HepG2 (cell line): ENCODE data around the gene HRH3. TPM values are rescaled to one million over a fixed set of nuclear protein-coding genes. Genes with fewer than 3 reads are reported as not detected.

Experiments used
- ATAC-seq: fragments of 200-7000 bp; cut with Tn5 transposase; 3 replicates; pipeline ENCODE4 v1.9.1; 2020; ENCODE audit warnings: mild to moderate bottlenecking, moderate library complexity
- BruUV-seq: library from RNA; stranded (reverse); fragments of 400-500 nt; replicated peaks from 2 replicates; lab custom pipeline; 2021; lab: Mats Ljungman, UMichigan
- CTCF ChIA-PET: fragments of 300-600 bp; formaldehyde crosslinking; extraction: SDS; loops from one replicate; lab custom pipeline; 2021; ENCODE audit warnings: low total read pairs, inconsistent platforms, low intra/inter-chr PET ratio; lab: Yijun Ruan, JAX
- POLR2A ChIA-PET: fragments of 350-600 bp; sonication (Branson Sonifier 250); formaldehyde crosslinking; loops from one replicate; lab custom pipeline; 2020; ENCODE audit warnings: antibody characterized with exemption, inconsistent platforms; lab: Yijun Ruan, JAX
- DNase-seq: peaks from one replicate; pipeline ENCODE4 v3.0.0-alpha.2; 2015; ENCODE audit warnings: low spot score
- FAIRE-seq: peaks from 3 replicates; lab custom pipeline; 2011; peaks lifted over from hg19 to GRCh38; lab: Jason Lieb, UNC
- H2AFZ ChIP-seq: one replicate; pipeline ENCODE4 v1.6.1; 2011; ENCODE audit warnings: low read length, inconsistent platforms
- H3K27ac ChIP-seq: fragments of 300-600 bp; 3 replicates; pipeline ENCODE4 v1.8.0; 2011; ENCODE audit warnings: mixed run types, mild to moderate bottlenecking, mixed read lengths, low read length, inconsistent platforms; ENCODE audit not compliant: insufficient read depth; ENCODE audit errors: extremely low read length
- H3K27me3 ChIP-seq, 2 experiments: fragments of 200-600 bp in 1 of 2; 2 replicates in 1 of 2; 3 replicates in 1 of 2; pipeline versions ENCODE4 v1.6.0 to v1.8.0; 2011; ENCODE audit warnings: low read length in 2 of 2, mild to moderate bottlenecking in 2 of 2, moderate library complexity in 2 of 2, inconsistent platforms in 1 of 2; ENCODE audit not compliant: insufficient read depth in 2 of 2, control insufficient read depth in 1 of 2
- H3K36me3 ChIP-seq, 2 experiments: fragments of 200-600 bp in 1 of 2; replicated peaks in 1 of 2; 2 replicates in 1 of 2; 3 replicates in 1 of 2; pipeline versions ENCODE4 v1.5.1 to v1.8.0; 2011; ENCODE audit warnings: low read length in 2 of 2, inconsistent platforms in 1 of 2; ENCODE audit not compliant: insufficient read depth in 2 of 2, control insufficient read depth in 1 of 2
- H3K4me1 ChIP-seq: 2 replicates; pipeline ENCODE4 v1.5.1; 2012; ENCODE audit warnings: low read length, inconsistent platforms; ENCODE audit not compliant: insufficient read depth
- H3K4me2 ChIP-seq: 2 replicates; pipeline ENCODE4 v1.6.0; 2011; ENCODE audit warnings: low read depth, low read length, inconsistent platforms
- H3K4me3 ChIP-seq, 3 experiments: fragments of 200-600 bp in 1 of 3; sonication (generic), shearing (Covaris generic) in 1 of 3; replicated peaks in 1 of 3; 2 replicates each; pipeline ENCODE4 v1.5.1; 2011 to 2016; ENCODE audit warnings: low read length in 3 of 3, inconsistent platforms in 2 of 3, low read depth in 2 of 3, mild to moderate bottlenecking in 2 of 3, control low read depth in 1 of 3, mixed read lengths in 1 of 3; ENCODE audit not compliant: insufficient read depth in 1 of 3
- H3K79me2 ChIP-seq: one replicate; pipeline ENCODE4 v1.6.1; 2011; ENCODE audit warnings: low read length, inconsistent platforms; ENCODE audit not compliant: insufficient read depth
- H3K9ac ChIP-seq: 2 replicates; pipeline ENCODE4 v1.6.0; 2011; ENCODE audit warnings: mild to moderate bottlenecking, low read depth, low read length, inconsistent platforms; ENCODE audit not compliant: insufficient read depth
- H3K9me3 ChIP-seq: 2 replicates; pipeline ENCODE4 v1.5.1; 2012; ENCODE audit warnings: mild to moderate bottlenecking, low read length
- H4K20me1 ChIP-seq: 2 replicates; pipeline ENCODE4 v1.6.0; 2011; ENCODE audit warnings: inconsistent platforms, mild to moderate bottlenecking, low read length, moderate library complexity; ENCODE audit not compliant: insufficient read depth
- AFF4 ChIP-seq: sonication (generic); formaldehyde crosslinking; IDR thresholded peaks from 2 replicates; pipeline ENCODE4 v1.4.0; 2020; ENCODE audit warnings: missing genetic modification reagents
- AGO2 ChIP-seq: fragments of 200-400 bp; formaldehyde crosslinking; optimal IDR thresholded peaks from 2 replicates; pipeline ENCODE3; 2017; ENCODE audit warnings: mild to moderate bottlenecking, low read depth, low read length, moderate library complexity
- CHCHD3 ChIP-seq: sonication (generic); formaldehyde crosslinking; IDR thresholded peaks from 2 replicates; pipeline ENCODE4 v1.8.0; 2022; ENCODE audit warnings: mild to moderate bottlenecking, missing genetic modification reagents, moderate library complexity
- NONO ChIP-seq, 2 experiments: fragments of 450-650 bp in 1 of 2; sonication (generic) in 1 of 2; formaldehyde crosslinking in 1 of 2; IDR thresholded peaks in 1 of 2; conservative IDR thresholded peaks in 1 of 2; 2 replicates each; pipeline versions ENCODE4 v1.6.1 to v1.8.0; 2017 to 2022; ENCODE audit warnings: mild to moderate bottlenecking in 1 of 2, missing genetic modification reagents in 1 of 2, moderate library complexity in 1 of 2
- NRL ChIP-seq: sonication (generic); formaldehyde crosslinking; IDR thresholded peaks from 2 replicates; pipeline ENCODE4 v1.5.0; 2020; ENCODE audit warnings: missing genetic modification reagents, mild to moderate bottlenecking, moderate library complexity, borderline replicate concordance
- RBFOX2 ChIP-seq: fragments of 200-400 bp; formaldehyde crosslinking; IDR thresholded peaks from 2 replicates; pipeline ENCODE4 v1.6.1; 2017; ENCODE audit warnings: low read depth, mild to moderate bottlenecking, low read length
- SKI ChIP-seq: fragments of 450-650 bp; IDR thresholded peaks from one replicate; pipeline ENCODE4 v1.6.1; 2018; ENCODE audit warnings: mild to moderate bottlenecking; ENCODE audit not compliant: partially characterized antibody
- ZFAT ChIP-seq: sonication (generic); formaldehyde crosslinking; conservative IDR thresholded peaks from 2 replicates; pipeline ENCODE4 v1.8.1; 2023; ENCODE audit warnings: missing genetic modification reagents, inconsistent platforms
- ZNF451 ChIP-seq: sonication (generic); formaldehyde crosslinking; IDR thresholded peaks from 2 replicates; pipeline ENCODE4 v1.5.0; 2020; ENCODE audit warnings: mild to moderate bottlenecking, missing genetic modification reagents
- WGBS: methylation state at CpG from one replicate; pipeline ENCODE4 v1.1.6; 2017; ENCODE audit warnings: low lambda C conversion rate; 5-methylcytosine and 5-hydroxymethylcytosine counted together
- in situ Hi-C: cut with HindIII; loops from 2 replicates; pipeline ENCODE4 v1.10.0; 2017; ENCODE audit warnings: low pct_unique_long_range_greater_than_20kb; ENCODE audit not compliant: extremely low pct_ligation_motif_present
- intact Hi-C: fragments of 100-400 bp; cut with micrococcal nuclease; formaldehyde crosslinking; loops from one replicate; pipeline ENCODE4 v1.10.0; 2022; ENCODE audit not compliant: unreplicated experiment
- polyA plus RNA-seq, 8 experiments: library from polyadenylated mRNA; depleted of rRNA in 3 of 8; stranded (reverse) in 7 of 8; unstranded in 1 of 8; fragments of >200 nt; fragmentation: Illumina TruSeq in 4 of 8; extraction: Trizol in 4 of 8; gene quantifications; 2 replicates each; pipeline versions ENCODE4 v1.2.1 to v1.2.3, GENCODE V29; 2011 to 2016; ENCODE audit warnings: low read depth in 4 of 8, missing spikeins in 1 of 8, mixed read lengths in 1 of 8; ENCODE audit not compliant: insufficient read depth in 1 of 8
- total RNA-seq, 5 experiments: library from RNA; depleted of rRNA; stranded (reverse); fragments of >200 nt; fragmentation: Illumina TruSeq; extraction: Trizol; gene quantifications; 2 replicates each; pipeline ENCODE4 v1.2.3, GENCODE V29; 2016; ENCODE audit warnings: low read depth in 1 of 5
- TF ChIP-seq, protein P1 (sequence below): sonication (generic); formaldehyde crosslinking; IDR thresholded peaks from 2 replicates; pipeline ENCODE4 v1.4.0; 2020; ENCODE audit warnings: mild to moderate bottlenecking, missing genetic modification reagents

HRH3 gene
- total and polyA plus RNA-seq, 2 of the 13 experiments (the other 11 are each of a cell fraction or from before 2014, with no cell fraction given) = 0.18 TPM; not detected in 1

DNA sequence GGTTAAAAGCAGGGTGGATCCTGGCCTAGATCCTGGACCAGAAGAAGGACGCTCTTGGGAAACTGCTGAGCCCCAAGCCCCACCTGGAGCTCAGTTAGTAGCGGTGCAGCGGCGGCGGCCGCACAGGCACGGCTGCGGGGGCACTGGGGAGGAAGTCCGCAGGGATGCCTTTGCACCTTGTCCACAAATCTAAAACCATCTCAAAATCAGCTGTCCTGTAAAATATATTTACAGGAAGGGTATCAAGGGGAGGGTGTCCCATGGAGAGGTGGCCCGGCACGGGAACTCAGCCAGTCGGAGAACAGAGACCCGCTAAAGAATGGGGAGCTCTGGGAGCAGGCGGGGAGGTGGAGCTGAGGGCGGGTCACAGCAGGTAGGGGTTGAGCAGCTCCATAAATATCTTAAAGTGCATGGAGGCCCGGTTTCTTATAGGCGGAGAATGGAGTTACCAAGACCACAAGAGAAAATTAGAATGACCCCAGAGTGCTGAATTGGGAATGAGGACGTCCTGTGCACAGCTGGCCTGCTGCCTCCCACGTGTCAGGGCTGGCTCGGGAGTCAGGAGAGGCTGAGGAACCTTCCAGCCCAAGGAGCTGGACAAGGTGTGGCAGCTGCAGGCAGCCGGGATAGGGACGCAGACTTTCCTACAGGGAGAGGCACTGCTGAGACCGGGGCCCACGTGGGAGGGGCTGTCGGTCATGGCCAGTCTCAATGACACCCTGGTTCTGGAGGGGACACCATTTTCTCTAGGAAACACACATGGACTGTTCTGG lies 29.3 kb downstream of the HRH3 start:
- TF ChIP-seq AGO2 (peak; percentile 54), ZNF451 (CRISPR knock-in tag) (no peak), ZFAT (CRISPR knock-in tag) (no peak), CHCHD3 (CRISPR knock-in tag) (no peak), RBFOX2 (0 out of 2 replicates have a peak, but pooled peaks have one; percentile 13), AFF4 (CRISPR knock-in tag) (no peak), NRL (0 out of 2 replicates have a peak, but pooled peaks have one; percentile 30), NONO (IDR thresholded peaks at IDR 0.05) (no peak), NONO (CRISPR knock-in tag; conservative IDR thresholded peaks at IDR 0.05) (0 out of 2 replicates have a peak, but pooled peaks have one; percentile 25), SKI (no peak)
- TF ChIP-seq, protein P1, sequence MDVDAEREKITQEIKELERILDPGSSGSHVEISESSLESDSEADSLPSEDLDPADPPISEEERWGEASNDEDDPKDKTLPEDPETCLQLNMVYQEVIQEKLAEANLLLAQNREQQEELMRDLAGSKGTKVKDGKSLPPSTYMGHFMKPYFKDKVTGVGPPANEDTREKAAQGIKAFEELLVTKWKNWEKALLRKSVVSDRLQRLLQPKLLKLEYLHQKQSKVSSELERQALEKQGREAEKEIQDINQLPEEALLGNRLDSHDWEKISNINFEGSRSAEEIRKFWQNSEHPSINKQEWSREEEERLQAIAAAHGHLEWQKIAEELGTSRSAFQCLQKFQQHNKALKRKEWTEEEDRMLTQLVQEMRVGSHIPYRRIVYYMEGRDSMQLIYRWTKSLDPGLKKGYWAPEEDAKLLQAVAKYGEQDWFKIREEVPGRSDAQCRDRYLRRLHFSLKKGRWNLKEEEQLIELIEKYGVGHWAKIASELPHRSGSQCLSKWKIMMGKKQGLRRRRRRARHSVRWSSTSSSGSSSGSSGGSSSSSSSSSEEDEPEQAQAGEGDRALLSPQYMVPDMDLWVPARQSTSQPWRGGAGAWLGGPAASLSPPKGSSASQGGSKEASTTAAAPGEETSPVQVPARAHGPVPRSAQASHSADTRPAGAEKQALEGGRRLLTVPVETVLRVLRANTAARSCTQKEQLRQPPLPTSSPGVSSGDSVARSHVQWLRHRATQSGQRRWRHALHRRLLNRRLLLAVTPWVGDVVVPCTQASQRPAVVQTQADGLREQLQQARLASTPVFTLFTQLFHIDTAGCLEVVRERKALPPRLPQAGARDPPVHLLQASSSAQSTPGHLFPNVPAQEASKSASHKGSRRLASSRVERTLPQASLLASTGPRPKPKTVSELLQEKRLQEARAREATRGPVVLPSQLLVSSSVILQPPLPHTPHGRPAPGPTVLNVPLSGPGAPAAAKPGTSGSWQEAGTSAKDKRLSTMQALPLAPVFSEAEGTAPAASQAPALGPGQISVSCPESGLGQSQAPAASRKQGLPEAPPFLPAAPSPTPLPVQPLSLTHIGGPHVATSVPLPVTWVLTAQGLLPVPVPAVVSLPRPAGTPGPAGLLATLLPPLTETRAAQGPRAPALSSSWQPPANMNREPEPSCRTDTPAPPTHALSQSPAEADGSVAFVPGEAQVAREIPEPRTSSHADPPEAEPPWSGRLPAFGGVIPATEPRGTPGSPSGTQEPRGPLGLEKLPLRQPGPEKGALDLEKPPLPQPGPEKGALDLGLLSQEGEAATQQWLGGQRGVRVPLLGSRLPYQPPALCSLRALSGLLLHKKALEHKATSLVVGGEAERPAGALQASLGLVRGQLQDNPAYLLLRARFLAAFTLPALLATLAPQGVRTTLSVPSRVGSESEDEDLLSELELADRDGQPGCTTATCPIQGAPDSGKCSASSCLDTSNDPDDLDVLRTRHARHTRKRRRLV (CRISPR knock-in tag) = no peak
- TF ChIP-seq, all 625 proteins: peak for 4
- Histone ChIP-seq H3K27me3 (no peaks in the 10 kb centered on the region), H3K4me1 (peaks cover 20% of the 10 kb centered on the region), H4K20me1 (no peaks in the 10 kb centered on the region), H3K9ac (no peak overlapping the region), H3K9me3 (no peaks in the 10 kb centered on the region), H3K4me3 (no peak overlapping the region), H2AFZ (no peak overlapping the region), H3K79me2 (peaks cover 37% of the 10 kb centered on the region), H3K27ac (no peak overlapping the region), H3K36me3 (peaks cover 21 to 35% of the 10 kb centered on the region in 2 experiments), H3K4me2 (no peak overlapping the region)
- DNase-seq (no peak), ATAC-seq (no peak; the same call in 2 of the 3 replicates), FAIRE-seq (no peak)
- no TSS peak for BruUV-seq
- POLR2A ChIA-PET = interaction anchor here (1.3 kb wide), 1 partner anchor 49 kb away, joined by 3 read pairs; no protein-coding TSS in a partner anchor
- WGBS = 95% methylated on average over 25 of the region's 25 CpGs
- intact Hi-C loops (no loop called here), in situ Hi-C loops (no loop called here)
- CTCF ChIA-PET = no interaction called here
